IMR-90 (cell line): ENCODE measurements around the gene SAT1. TPM values are rescaled to one million over a fixed set of nuclear protein-coding genes. Genes with fewer than 3 reads are reported as not detected.
A peak's percentile ranks its signal among the peaks of the same experiment; 100 is the strongest.

ENCODE experiments used
- ATAC-seq: fragments of 200-7000 bp; cut with Tn5 transposase; 2 replicates; pipeline ENCODE4 v1.9.1; 2020; ENCODE audit warnings: low read depth, mild to moderate bottlenecking, moderate library complexity
- BruUV-seq: library from RNA; stranded (reverse); fragments of 400-500 nt; replicated peaks from 2 replicates; lab custom pipeline; 2021; lab: Mats Ljungman, UMichigan
- CTCF ChIA-PET: fragments of 300-600 bp; formaldehyde crosslinking; extraction: SDS; loops from one replicate; lab custom pipeline; 2021; ENCODE audit warnings: antibody characterized with exemption; lab: Yijun Ruan, JAX
- POLR2A ChIA-PET: fragments of 300-600 bp; sonication (Branson Sonifier 250); formaldehyde crosslinking; loops from one replicate; lab custom pipeline; 2022; ENCODE audit warnings: antibody characterized with exemption; ENCODE audit not compliant: unreplicated experiment; lab: Charles Lee
- DNase-seq: peaks from one replicate; pipeline ENCODE4 v3.0.0; 2013
- H2AFZ ChIP-seq: replicated peaks from 2 replicates; pipeline ENCODE3; 2013; ENCODE audit warnings: low read length, mild to moderate bottlenecking; ENCODE audit not compliant: poor library complexity
- H2AK5ac ChIP-seq: 2 replicates; pipeline ENCODE4 v1.6.1; 2013; ENCODE audit warnings: low read depth, low read length, inconsistent platforms
- H2AK9ac ChIP-seq: replicated peaks from 2 replicates; pipeline ENCODE3; 2013; ENCODE audit warnings: mild to moderate bottlenecking, low read depth, low read length, moderate library complexity; ENCODE audit not compliant: poor library complexity
- H2BK120ac ChIP-seq: 2 replicates; pipeline ENCODE4 v1.6.1; 2013; ENCODE audit warnings: low read depth, low read length, inconsistent platforms
- H2BK15ac ChIP-seq: 3 replicates; pipeline ENCODE4 v1.6.1; 2013; ENCODE audit warnings: low read depth, low read length, inconsistent platforms
- H2BK20ac ChIP-seq: 2 replicates; pipeline ENCODE4 v1.6.1; 2013; ENCODE audit warnings: low read depth, mild to moderate bottlenecking, inconsistent platforms, low read length, moderate library complexity
- H2BK5ac ChIP-seq: 2 replicates; pipeline ENCODE4 v1.6.1; 2013; ENCODE audit warnings: mild to moderate bottlenecking, low read depth, low read length, inconsistent platforms; ENCODE audit not compliant: poor library complexity, severe bottlenecking
- H3K14ac ChIP-seq: replicated peaks from 2 replicates; pipeline ENCODE4 v1.6.1; 2013; ENCODE audit warnings: low read depth, low read length, inconsistent platforms
- H3K18ac ChIP-seq: 2 replicates; pipeline ENCODE4 v1.6.1; 2013; ENCODE audit warnings: low read depth, low read length, control low read depth
- H3K23ac ChIP-seq: 2 replicates; pipeline ENCODE4 v1.6.1; 2013; ENCODE audit warnings: low read depth, low read length, inconsistent platforms
- H3K27ac ChIP-seq: 2 replicates; pipeline ENCODE4 v1.5.1; 2013; ENCODE audit warnings: mild to moderate bottlenecking, control low read depth, low read length; ENCODE audit not compliant: insufficient read depth
- H3K27me3 ChIP-seq: 2 replicates; pipeline ENCODE4 v1.6.1; 2013; ENCODE audit warnings: low read length; ENCODE audit not compliant: control insufficient read depth, insufficient read depth
- H3K36me3 ChIP-seq: 2 replicates; pipeline ENCODE4 v1.6.1; 2013; ENCODE audit warnings: low read length, mixed read lengths; ENCODE audit not compliant: control insufficient read depth, insufficient read depth
- H3K4ac ChIP-seq: 2 replicates; pipeline ENCODE4 v1.6.1; 2013; ENCODE audit warnings: low read depth, low read length, inconsistent platforms
- H3K4me1 ChIP-seq: 2 replicates; pipeline ENCODE4 v1.6.1; 2013; ENCODE audit warnings: low read length, mixed read lengths; ENCODE audit not compliant: control insufficient read depth, insufficient read depth
- H3K4me2 ChIP-seq: 2 replicates; pipeline ENCODE4 v1.6.1; 2013; ENCODE audit warnings: low read depth, mild to moderate bottlenecking, control low read depth, low read length, moderate library complexity
- H3K4me3 ChIP-seq: 2 replicates; pipeline ENCODE4 v1.5.1; 2013; ENCODE audit warnings: low read depth, mild to moderate bottlenecking, control low read depth, low read length, moderate library complexity; ENCODE audit not compliant: insufficient read depth
- H3K56ac ChIP-seq: 2 replicates; pipeline ENCODE4 v1.6.1; 2013; ENCODE audit warnings: low read length, inconsistent platforms; ENCODE audit not compliant: insufficient read depth; ENCODE audit errors: extremely low read depth
- H3K79me1 ChIP-seq, 2 experiments: 2 replicates each; pipeline ENCODE4 v1.6.1; 2013; ENCODE audit warnings: low read length in 2 of 2, inconsistent platforms in 1 of 2, low read depth in 1 of 2
- H3K9ac ChIP-seq: 2 replicates; pipeline ENCODE4 v1.6.1; 2013; ENCODE audit warnings: low read depth, low read length, control low read depth
- H3K9me1 ChIP-seq: 2 replicates; pipeline ENCODE4 v1.6.1; 2013; ENCODE audit warnings: low read length, inconsistent platforms; ENCODE audit not compliant: insufficient read depth
- H3K9me3 ChIP-seq: 2 replicates; pipeline ENCODE4 v1.6.1; 2013; ENCODE audit warnings: low read length; ENCODE audit not compliant: control insufficient read depth, insufficient read depth
- H4K20me1 ChIP-seq: 2 replicates; pipeline ENCODE4 v1.6.1; 2013; ENCODE audit warnings: low read length, inconsistent platforms; ENCODE audit not compliant: insufficient read depth
- H4K5ac ChIP-seq: 2 replicates; pipeline ENCODE4 v1.6.1; 2013; ENCODE audit warnings: mild to moderate bottlenecking, low read depth, low read length, control low read depth
- H4K8ac ChIP-seq, 2 experiments: 2 replicates each; pipeline ENCODE4 v1.6.1; 2013; ENCODE audit warnings: low read depth in 2 of 2, low read length in 2 of 2, control low read depth in 1 of 2, inconsistent platforms in 1 of 2
- H4K91ac ChIP-seq: 2 replicates; pipeline ENCODE4 v1.6.1; 2013; ENCODE audit warnings: low read depth, low read length, inconsistent platforms; ENCODE audit not compliant: insufficient read depth
- CEBPB ChIP-seq: IDR thresholded peaks from 2 replicates; pipeline ENCODE4 v1.6.1; 2012; ENCODE audit warnings: low read depth, low read length, improper control_type of control experiment
- CHD1 ChIP-seq: IDR thresholded peaks from 2 replicates; pipeline ENCODE4 v1.6.1; 2012; ENCODE audit warnings: low read depth, low read length, improper control_type of control experiment
- CTCF ChIP-seq: conservative IDR thresholded peaks from 2 replicates; pipeline ENCODE4 v1.5.1; 2012; ENCODE audit warnings: mild to moderate bottlenecking, low read depth, low read length, improper control_type of control experiment
- ELK1 ChIP-seq: fragments of 150-350 bp; IDR thresholded peaks from 2 replicates; pipeline ENCODE4 v1.6.1; 2016; ENCODE audit warnings: low read depth, mild to moderate bottlenecking, low read length, moderate library complexity, borderline replicate concordance
- FOS ChIP-seq: fragments of 150-350 bp; IDR thresholded peaks from 2 replicates; pipeline ENCODE4 v1.6.1; 2016; ENCODE audit warnings: low read depth, low read length
- MAFK ChIP-seq: IDR thresholded peaks from 2 replicates; pipeline ENCODE4 v1.6.1; 2012; ENCODE audit warnings: low read depth, low read length, improper control_type of control experiment
- MAZ ChIP-seq: IDR thresholded peaks from 2 replicates; pipeline ENCODE4 v1.6.1; 2012; ENCODE audit warnings: low read depth, mild to moderate bottlenecking, low read length, improper control_type of control experiment, moderate library complexity, borderline replicate concordance
- MXI1 ChIP-seq: IDR thresholded peaks from 2 replicates; pipeline ENCODE4 v1.6.1; 2012; ENCODE audit warnings: low read depth, mild to moderate bottlenecking, low read length, moderate library complexity, borderline replicate concordance
- NFE2L2 ChIP-seq: fragments of 150-350 bp; IDR thresholded peaks from 2 replicates; pipeline ENCODE4 v1.6.1; 2016; ENCODE audit warnings: low read depth, mild to moderate bottlenecking, low read length
- POLR2A ChIP-seq: IDR thresholded peaks from 2 replicates; pipeline ENCODE4 v1.6.1; 2012; ENCODE audit warnings: mild to moderate bottlenecking, low read depth, low read length
- RAD21 ChIP-seq: IDR thresholded peaks from 2 replicates; pipeline ENCODE4 v1.6.1; 2012; ENCODE audit warnings: low read length, improper control_type of control experiment
- RCOR1 ChIP-seq: IDR thresholded peaks from 2 replicates; pipeline ENCODE4 v1.6.1; 2012; ENCODE audit warnings: mild to moderate bottlenecking, low read length, improper control_type of control experiment; ENCODE audit not compliant: insufficient replicate concordance
- RFX5 ChIP-seq: IDR thresholded peaks from 2 replicates; pipeline ENCODE4 v1.8.0; 2012; ENCODE audit warnings: low read depth, mild to moderate bottlenecking, low read length, moderate library complexity
- SMC3 ChIP-seq: fragments of 150-350 bp; IDR thresholded peaks from 2 replicates; pipeline ENCODE4 v1.6.1; 2016; ENCODE audit warnings: low read depth, mild to moderate bottlenecking, antibody characterized with exemption, low read length, moderate library complexity
- USF2 ChIP-seq: fragments of 150-350 bp; IDR thresholded peaks from 2 replicates; pipeline ENCODE4 v1.6.1; 2017; ENCODE audit warnings: mild to moderate bottlenecking, antibody characterized with exemption, low read length, low read depth
- WGBS, 2 experiments: methylation state at CpG; one replicate each; pipeline versions ENCODE4 v1.1.5 to v1.1.7; 2013; ENCODE audit warnings: missing lambda C conversion rate in 2 of 2; ENCODE audit not compliant: insufficient read length in 1 of 2; ENCODE audit errors: extremely low coverage in 2 of 2; 5-methylcytosine and 5-hydroxymethylcytosine counted together
- dilution Hi-C: fragments of 300-500 bp; cut with HindIII; formaldehyde crosslinking; loops from one replicate; pipeline ENCODE4 v1.14.3; 2018; ENCODE audit warnings: low sequenced_read_pairs; ENCODE audit not compliant: unreplicated experiment
- in situ Hi-C: fragments of 300-500 bp; cut with MboI; formaldehyde crosslinking; loops from 3 replicates; pipeline ENCODE4 v1.14.3; 2019; ENCODE audit warnings: low sequenced_read_pairs, inconsistent platforms, mixed read lengths
- intact Hi-C: fragments of 100-400 bp; cut with micrococcal nuclease; formaldehyde crosslinking; loops from 2 replicates; pipeline ENCODE4 v1.10.0; 2022
- polyA plus RNA-seq, 3 experiments: library from polyadenylated mRNA; depleted of rRNA; stranded (reverse); fragments of >200 nt; gene quantifications; 2 replicates each; pipeline ENCODE4 v1.2.3, GENCODE V29; 2012; ENCODE audit warnings: low replicate concordance in 1 of 3
- total RNA-seq: library from RNA; depleted of rRNA; stranded (reverse); fragments of >200 nt; gene quantifications from 2 replicates; pipeline ENCODE4 v1.2.3, GENCODE V29; 2012

SAT1 gene
- total and polyA plus RNA-seq, 2 of the 4 experiments (the other 2 are of a cell fraction), result 55.9 to 92.8 TPM

GRCh38 chrX:23742174-23742696, 40.7 kb upstream of the SAT1 start:
- Histone ChIP-seq H3K4me2 (peak overlapping the region; percentile 72), H3K27ac (peak overlapping the region; percentile 96), H2AK9ac (peak overlapping the region; percentile 65), H2BK5ac (peak overlapping the region; percentile 78), H4K20me1 (peaks cover 19% of the 10 kb centered on the region), H4K5ac (0 out of 2 replicates have a peak overlapping the region, but pooled peaks have one; percentile 49), H3K27me3 (no peaks in the 10 kb centered on the region), H2AFZ (peak overlapping the region; percentile 73), H3K4ac (peak overlapping the region; percentile 75), H3K9me1 (no peaks in the 10 kb centered on the region), H3K9me3 (no peaks in the 10 kb centered on the region), H4K8ac (peak overlapping the region; percentile 42 to 90), H3K14ac (peak overlapping the region; percentile 94), H3K23ac (peak overlapping the region; percentile 59; the same call in 1 of the 2 replicates), H3K36me3 (no peaks in the 10 kb centered on the region), H3K4me3 (peak overlapping the region; percentile 94), H2BK15ac (peak overlapping the region; percentile 14; the same call in 1 of the 3 replicates), H2BK20ac (no peak overlapping the region), H3K9ac (peak overlapping the region; percentile 89), H2AK5ac (0 out of 2 replicates have a peak overlapping the region, but pooled peaks have one; percentile 45), H3K4me1 (no peaks in the 10 kb centered on the region), H3K56ac (peak overlapping the region; percentile 87), H2BK120ac (peak overlapping the region; percentile 32; the same call in 1 of the 2 replicates), H3K18ac (0 out of 2 replicates have a peak overlapping the region, but pooled peaks have one; percentile 21), H4K91ac (peak overlapping the region; percentile 84; the same call in 1 of the 2 replicates), H3K79me1 (no peaks in the 10 kb centered on the region; a peak in 1 of 4 replicates)
- CTCF ChIA-PET, result interaction anchor here (1.5 kb wide), 1 partner anchor 159 kb away, joined by 7 read pairs; no protein-coding TSS in a partner anchor
- BruUV-seq, result no TSS peak
- POLR2A ChIA-PET, result interaction anchor here (1.1 kb wide), 1 partner anchor 159 kb away, joined by 4 read pairs; no protein-coding TSS in a partner anchor
- intact Hi-C loops, result no loop called here
- WGBS, 2 experiments, result no CpG with 5 or more reads among the region's 6 CpGs
- dilution Hi-C loops, result no loop called here
- ATAC-seq (peak; percentile 21), DNase-seq (peak; percentile 74)
- in situ Hi-C loops, result loop anchor here (10.0 kb wide), 1 partner anchor 163 kb away; the partner anchor contains the start of genes APOO and CXorf58
- TF ChIP-seq RCOR1, result no peak
- no peak for TF ChIP-seq SMC3
- no peak for TF ChIP-seq RAD21
- TF ChIP-seq RFX5, result no peak
- no peak for TF ChIP-seq ELK1
- TF ChIP-seq MAZ, result no peak
- no peak for TF ChIP-seq NFE2L2
- TF ChIP-seq POLR2A, result peak; percentile 83
- TF ChIP-seq USF2, result peak; percentile 86
- TF ChIP-seq MXI1, result no peak; the same call in 1 of the 2 replicates
- no peak for TF ChIP-seq CHD1
- no peak for TF ChIP-seq MAFK
- no peak for TF ChIP-seq CTCF
- TF ChIP-seq CEBPB, result no peak
- TF ChIP-seq FOS, result no peak
